IMR-90 (cell line): ENCODE data around the gene H2BK1. TPM values are rescaled to one million over a fixed set of nuclear protein-coding genes. Genes with fewer than 3 reads are reported as not detected.

Source experiments
- ATAC-seq: fragments of 200-7000 bp; cut with Tn5 transposase; 2 replicates; pipeline ENCODE4 v1.9.1; 2020; ENCODE audit warnings: low read depth, mild to moderate bottlenecking, moderate library complexity
- BruUV-seq: library from RNA; stranded (reverse); fragments of 400-500 nt; replicated peaks from 2 replicates; lab custom pipeline; 2021; lab: Mats Ljungman, UMichigan
- CTCF ChIA-PET: fragments of 300-600 bp; formaldehyde crosslinking; extraction: SDS; loops from one replicate; lab custom pipeline; 2021; ENCODE audit warnings: antibody characterized with exemption; lab: Yijun Ruan, JAX
- POLR2A ChIA-PET: fragments of 300-600 bp; sonication (Branson Sonifier 250); formaldehyde crosslinking; loops from one replicate; lab custom pipeline; 2022; ENCODE audit warnings: antibody characterized with exemption; ENCODE audit not compliant: unreplicated experiment; lab: Charles Lee
- DNase-seq: peaks from one replicate; pipeline ENCODE4 v3.0.0; 2013
- H2AFZ ChIP-seq: replicated peaks from 2 replicates; pipeline ENCODE3; 2013; ENCODE audit warnings: low read length, mild to moderate bottlenecking; ENCODE audit not compliant: poor library complexity
- H2AK5ac ChIP-seq: 2 replicates; pipeline ENCODE4 v1.6.1; 2013; ENCODE audit warnings: low read depth, low read length, inconsistent platforms
- H2AK9ac ChIP-seq: replicated peaks from 2 replicates; pipeline ENCODE3; 2013; ENCODE audit warnings: mild to moderate bottlenecking, low read depth, low read length, moderate library complexity; ENCODE audit not compliant: poor library complexity
- H2BK120ac ChIP-seq: 2 replicates; pipeline ENCODE4 v1.6.1; 2013; ENCODE audit warnings: low read depth, low read length, inconsistent platforms
- H2BK15ac ChIP-seq: 3 replicates; pipeline ENCODE4 v1.6.1; 2013; ENCODE audit warnings: low read depth, low read length, inconsistent platforms
- H2BK20ac ChIP-seq: 2 replicates; pipeline ENCODE4 v1.6.1; 2013; ENCODE audit warnings: low read depth, mild to moderate bottlenecking, inconsistent platforms, low read length, moderate library complexity
- H2BK5ac ChIP-seq: 2 replicates; pipeline ENCODE4 v1.6.1; 2013; ENCODE audit warnings: mild to moderate bottlenecking, low read depth, low read length, inconsistent platforms; ENCODE audit not compliant: poor library complexity, severe bottlenecking
- H3K14ac ChIP-seq: replicated peaks from 2 replicates; pipeline ENCODE4 v1.6.1; 2013; ENCODE audit warnings: low read depth, low read length, inconsistent platforms
- H3K18ac ChIP-seq: 2 replicates; pipeline ENCODE4 v1.6.1; 2013; ENCODE audit warnings: low read depth, low read length, control low read depth
- H3K23ac ChIP-seq: 2 replicates; pipeline ENCODE4 v1.6.1; 2013; ENCODE audit warnings: low read depth, low read length, inconsistent platforms
- H3K27ac ChIP-seq: 2 replicates; pipeline ENCODE4 v1.5.1; 2013; ENCODE audit warnings: mild to moderate bottlenecking, control low read depth, low read length; ENCODE audit not compliant: insufficient read depth
- H3K27me3 ChIP-seq: 2 replicates; pipeline ENCODE4 v1.6.1; 2013; ENCODE audit warnings: low read length; ENCODE audit not compliant: control insufficient read depth, insufficient read depth
- H3K36me3 ChIP-seq: 2 replicates; pipeline ENCODE4 v1.6.1; 2013; ENCODE audit warnings: low read length, mixed read lengths; ENCODE audit not compliant: control insufficient read depth, insufficient read depth
- H3K4ac ChIP-seq: 2 replicates; pipeline ENCODE4 v1.6.1; 2013; ENCODE audit warnings: low read depth, low read length, inconsistent platforms
- H3K4me1 ChIP-seq: 2 replicates; pipeline ENCODE4 v1.6.1; 2013; ENCODE audit warnings: low read length, mixed read lengths; ENCODE audit not compliant: control insufficient read depth, insufficient read depth
- H3K4me2 ChIP-seq: 2 replicates; pipeline ENCODE4 v1.6.1; 2013; ENCODE audit warnings: low read depth, mild to moderate bottlenecking, control low read depth, low read length, moderate library complexity
- H3K4me3 ChIP-seq: 2 replicates; pipeline ENCODE4 v1.5.1; 2013; ENCODE audit warnings: low read depth, mild to moderate bottlenecking, control low read depth, low read length, moderate library complexity; ENCODE audit not compliant: insufficient read depth
- H3K56ac ChIP-seq: 2 replicates; pipeline ENCODE4 v1.6.1; 2013; ENCODE audit warnings: low read length, inconsistent platforms; ENCODE audit not compliant: insufficient read depth; ENCODE audit errors: extremely low read depth
- H3K79me1 ChIP-seq, 2 experiments: 2 replicates each; pipeline ENCODE4 v1.6.1; 2013; ENCODE audit warnings: low read length in 2 of 2, inconsistent platforms in 1 of 2, low read depth in 1 of 2
- H3K9ac ChIP-seq: 2 replicates; pipeline ENCODE4 v1.6.1; 2013; ENCODE audit warnings: low read depth, low read length, control low read depth
- H3K9me1 ChIP-seq: 2 replicates; pipeline ENCODE4 v1.6.1; 2013; ENCODE audit warnings: low read length, inconsistent platforms; ENCODE audit not compliant: insufficient read depth
- H3K9me3 ChIP-seq: 2 replicates; pipeline ENCODE4 v1.6.1; 2013; ENCODE audit warnings: low read length; ENCODE audit not compliant: control insufficient read depth, insufficient read depth
- H4K20me1 ChIP-seq: 2 replicates; pipeline ENCODE4 v1.6.1; 2013; ENCODE audit warnings: low read length, inconsistent platforms; ENCODE audit not compliant: insufficient read depth
- H4K5ac ChIP-seq: 2 replicates; pipeline ENCODE4 v1.6.1; 2013; ENCODE audit warnings: mild to moderate bottlenecking, low read depth, low read length, control low read depth
- H4K8ac ChIP-seq, 2 experiments: 2 replicates each; pipeline ENCODE4 v1.6.1; 2013; ENCODE audit warnings: low read depth in 2 of 2, low read length in 2 of 2, control low read depth in 1 of 2, inconsistent platforms in 1 of 2
- H4K91ac ChIP-seq: 2 replicates; pipeline ENCODE4 v1.6.1; 2013; ENCODE audit warnings: low read depth, low read length, inconsistent platforms; ENCODE audit not compliant: insufficient read depth
- CEBPB ChIP-seq: IDR thresholded peaks from 2 replicates; pipeline ENCODE4 v1.6.1; 2012; ENCODE audit warnings: low read depth, low read length, improper control_type of control experiment
- MAZ ChIP-seq: IDR thresholded peaks from 2 replicates; pipeline ENCODE4 v1.6.1; 2012; ENCODE audit warnings: low read depth, mild to moderate bottlenecking, low read length, improper control_type of control experiment, moderate library complexity, borderline replicate concordance
- NFE2L2 ChIP-seq: fragments of 150-350 bp; IDR thresholded peaks from 2 replicates; pipeline ENCODE4 v1.6.1; 2016; ENCODE audit warnings: low read depth, mild to moderate bottlenecking, low read length
- POLR2A ChIP-seq: IDR thresholded peaks from 2 replicates; pipeline ENCODE4 v1.6.1; 2012; ENCODE audit warnings: mild to moderate bottlenecking, low read depth, low read length
- RAD21 ChIP-seq: IDR thresholded peaks from 2 replicates; pipeline ENCODE4 v1.6.1; 2012; ENCODE audit warnings: low read length, improper control_type of control experiment
- RFX5 ChIP-seq: IDR thresholded peaks from 2 replicates; pipeline ENCODE4 v1.8.0; 2012; ENCODE audit warnings: low read depth, mild to moderate bottlenecking, low read length, moderate library complexity
- SMC3 ChIP-seq: fragments of 150-350 bp; IDR thresholded peaks from 2 replicates; pipeline ENCODE4 v1.6.1; 2016; ENCODE audit warnings: low read depth, mild to moderate bottlenecking, antibody characterized with exemption, low read length, moderate library complexity
- WGBS, 2 experiments: methylation state at CpG; one replicate each; pipeline versions ENCODE4 v1.1.5 to v1.1.7; 2013; ENCODE audit warnings: missing lambda C conversion rate in 2 of 2; ENCODE audit not compliant: insufficient read length in 1 of 2; ENCODE audit errors: extremely low coverage in 2 of 2; 5-methylcytosine and 5-hydroxymethylcytosine counted together
- dilution Hi-C: fragments of 300-500 bp; cut with HindIII; formaldehyde crosslinking; loops from one replicate; pipeline ENCODE4 v1.14.3; 2018; ENCODE audit warnings: low sequenced_read_pairs; ENCODE audit not compliant: unreplicated experiment
- in situ Hi-C: fragments of 300-500 bp; cut with MboI; formaldehyde crosslinking; loops from 3 replicates; pipeline ENCODE4 v1.14.3; 2019; ENCODE audit warnings: low sequenced_read_pairs, inconsistent platforms, mixed read lengths
- intact Hi-C: fragments of 100-400 bp; cut with micrococcal nuclease; formaldehyde crosslinking; loops from 2 replicates; pipeline ENCODE4 v1.10.0; 2022
- polyA plus RNA-seq, 3 experiments: library from polyadenylated mRNA; depleted of rRNA; stranded (reverse); fragments of >200 nt; gene quantifications; 2 replicates each; pipeline ENCODE4 v1.2.3, GENCODE V29; 2012; ENCODE audit warnings: low replicate concordance in 1 of 3
- total RNA-seq: library from RNA; depleted of rRNA; stranded (reverse); fragments of >200 nt; gene quantifications from 2 replicates; pipeline ENCODE4 v1.2.3, GENCODE V29; 2012

H2BK1 gene
- total and polyA plus RNA-seq, 2 of the 4 experiments (the other 2 are of a cell fraction) = not detected

DNA sequence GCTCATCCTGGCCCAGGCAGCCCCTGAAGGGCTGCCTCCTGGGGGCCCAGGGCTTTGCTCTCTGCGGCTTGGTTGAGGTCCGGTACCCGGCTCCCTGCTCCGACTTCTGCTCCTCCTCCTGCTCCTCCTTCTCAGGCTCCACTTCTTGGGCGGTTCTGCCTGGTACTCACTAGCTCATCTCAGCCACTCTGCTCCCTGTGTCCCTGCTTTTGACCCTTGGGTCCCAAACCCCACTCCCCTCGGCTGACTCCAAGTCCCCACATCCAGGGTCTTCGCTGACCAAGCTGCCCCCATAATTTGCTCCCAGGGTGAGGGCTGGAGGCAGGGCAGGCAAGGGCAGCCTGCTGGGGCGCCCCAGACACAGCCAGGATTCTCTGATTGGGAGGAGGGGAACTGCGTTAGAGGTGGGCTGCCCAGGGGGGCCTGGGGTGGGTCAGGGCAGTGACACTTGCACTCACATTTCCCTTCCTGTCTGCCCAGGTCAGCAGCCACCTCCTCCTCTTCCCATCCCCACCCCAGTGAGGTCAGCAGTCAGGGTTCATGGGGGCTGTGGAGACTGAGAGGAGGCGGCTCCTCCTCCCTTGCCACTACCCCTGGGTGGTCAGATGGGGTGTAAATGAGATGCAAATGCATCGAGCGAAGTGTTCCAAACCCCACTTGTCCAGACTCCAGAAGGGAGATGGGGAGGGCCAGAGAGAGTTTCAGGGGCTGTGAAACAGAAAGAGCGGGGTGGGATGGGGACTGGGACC is 36.0 kb upstream of the H2BK1 start:
- Histone ChIP-seq H3K27me3 (no peaks in the 10 kb centered on the region), H4K20me1 (peaks cover 23% of the 10 kb centered on the region), H2BK5ac (no peak overlapping the region), H3K4me3 (no peak overlapping the region), H3K14ac (no peak overlapping the region), H3K79me1 (peaks cover 12 to 79% of the 10 kb centered on the region in 2 experiments), H3K18ac (no peak overlapping the region), H3K4me2 (peak overlapping the region; percentile 3; the same call in 1 of the 2 replicates), H2BK20ac (no peak overlapping the region), H3K4me1 (peaks cover 38% of the 10 kb centered on the region), H3K9ac (no peak overlapping the region), H2AFZ (peak overlapping the region; percentile 77), H4K5ac (no peak overlapping the region), H4K8ac (peak overlapping the region in 1 of 2 experiments; percentile 66; a peak in 1 of 4 replicates), H3K56ac (no peak overlapping the region), H2BK15ac (no peak overlapping the region), H2BK120ac (no peak overlapping the region), H3K9me1 (peaks cover 14% of the 10 kb centered on the region), H3K23ac (no peak overlapping the region; the same call in 1 of the 2 replicates), H3K36me3 (peaks cover 17% of the 10 kb centered on the region), H3K9me3 (no peaks in the 10 kb centered on the region), H2AK9ac (peak overlapping the region; percentile 95), H3K27ac (no peak overlapping the region), H4K91ac (0 out of 2 replicates have a peak overlapping the region, but pooled peaks have one; percentile 25), H2AK5ac (peak overlapping the region; percentile 87), H3K4ac (peak overlapping the region; percentile 55)
- WGBS, 2 experiments = no CpG with 5 or more reads among the region's 13 CpGs
- in situ Hi-C loops (no loop called here), dilution Hi-C loops (no loop called here), intact Hi-C loops (no loop called here)
- ChIA-PET POLR2A (interaction anchor here (1.1 kb wide), 1 partner anchor 19 kb away, joined by 4 read pairs; the partner anchor contains the start of gene ABCF2), CTCF (interaction anchor here (1.8 kb wide), 1 partner anchor 64 kb away, joined by 4 read pairs; no protein-coding TSS in a partner anchor)
- no peak for TF ChIP-seq RFX5
- TF ChIP-seq CEBPB = no peak
- no peak for TF ChIP-seq SMC3
- no peak for TF ChIP-seq NFE2L2
- TF ChIP-seq RAD21 = no peak
- TF ChIP-seq MAZ = no peak
- TF ChIP-seq POLR2A = no peak
- ATAC-seq (no peak), DNase-seq (no peak)
- BruUV-seq = no TSS peak
